ENCODE data around the gene TNFAIP8.
A peak's percentile ranks its signal among the peaks of the same experiment; 100 is the strongest.

The TNFAIP8 gene

GRCh38 chr5:119355685-119356611 lies at the start of gene TNFAIP8:
TNFAIP8 (plus strand) TSS chr5:119356019; CDS start chr5:119356091, 72 bp downstream.
- DNase-seq, result peak; percentile 94

GRCh38 chr5:119307170-119307569 lies 48.6 kb upstream of the TNFAIP8 start:
- DNase-seq, result no peak

GRCh38 chr5:119309326-119309725 lies 46.5 kb upstream of the TNFAIP8 start:
- DNase-seq, result no peak

GRCh38 chr5:119311688-119312087 lies 44.1 kb upstream of the TNFAIP8 start:
- DNase-seq, result no peak

- DNase-seq, result no peak
Measured at GRCh38 chr5:119312403-119312802, 43.4 kb upstream of the TNFAIP8 start.

- DNase-seq, result no peak
Measured at GRCh38 chr5:119313197-119313596, 42.6 kb upstream of the TNFAIP8 start.

- no peak for DNase-seq
Measured at GRCh38 chr5:119313658-119314605, 41.9 kb upstream of the TNFAIP8 start.

GRCh38 chr5:119315516-119315949 lies 40.3 kb upstream of the TNFAIP8 start:
- peak; percentile 69 for DNase-seq

- DNase-seq, result no peak
Measured at GRCh38 chr5:119316086-119316485, 39.7 kb upstream of the TNFAIP8 start.

GRCh38 chr5:119316906-119317305 lies 38.9 kb upstream of the TNFAIP8 start:
- no peak for DNase-seq

- DNase-seq, result peak; percentile 81
Measured at GRCh38 chr5:119318256-119318894, 37.4 kb upstream of the TNFAIP8 start.

- no peak for DNase-seq
Measured at GRCh38 chr5:119319401-119319800, 36.4 kb upstream of the TNFAIP8 start.

- DNase-seq, result no peak
Measured at GRCh38 chr5:119319890-119320289, 35.9 kb upstream of the TNFAIP8 start.

- no peak for DNase-seq
Measured at GRCh38 chr5:119321569-119322311, 34.1 kb upstream of the TNFAIP8 start.

GRCh38 chr5:119322312-119322947 lies 33.4 kb upstream of the TNFAIP8 start:
- DNase-seq, result no peak

GRCh38 chr5:119322948-119323537 lies 32.8 kb upstream of the TNFAIP8 start:
- no peak for DNase-seq

- no peak for DNase-seq
Measured at GRCh38 chr5:119323601-119324000, 32.2 kb upstream of the TNFAIP8 start.

- DNase-seq, result no peak
Measured at GRCh38 chr5:119324842-119325241, 31.0 kb upstream of the TNFAIP8 start.

GRCh38 chr5:119327018-119327417 lies 28.8 kb upstream of the TNFAIP8 start:
- peak; percentile 46 for DNase-seq

GRCh38 chr5:119328753-119329602 lies 26.8 kb upstream of the TNFAIP8 start:
- DNase-seq, result no peak
